HPDE6-E6E7 (cell line): ENCODE measurements around the gene CEP152.

Experiments used
- DNase-seq: peaks from one replicate; pipeline ENCODE4 v3.0.0; 2011; ENCODE audit warnings: missing footprints; ENCODE audit errors: extremely low spot score

Gene CEP152

GRCh38 chr15:48702569-48703236, 108.2 kb downstream of the CEP152 start:
- no peak for DNase-seq

- no peak for DNase-seq
Observed at GRCh38 chr15:48696627-48697312, 114.1 kb downstream of the CEP152 start.

GRCh38 chr15:48695827-48696573, 114.9 kb downstream of the CEP152 start:
- no peak for DNase-seq

DNA sequence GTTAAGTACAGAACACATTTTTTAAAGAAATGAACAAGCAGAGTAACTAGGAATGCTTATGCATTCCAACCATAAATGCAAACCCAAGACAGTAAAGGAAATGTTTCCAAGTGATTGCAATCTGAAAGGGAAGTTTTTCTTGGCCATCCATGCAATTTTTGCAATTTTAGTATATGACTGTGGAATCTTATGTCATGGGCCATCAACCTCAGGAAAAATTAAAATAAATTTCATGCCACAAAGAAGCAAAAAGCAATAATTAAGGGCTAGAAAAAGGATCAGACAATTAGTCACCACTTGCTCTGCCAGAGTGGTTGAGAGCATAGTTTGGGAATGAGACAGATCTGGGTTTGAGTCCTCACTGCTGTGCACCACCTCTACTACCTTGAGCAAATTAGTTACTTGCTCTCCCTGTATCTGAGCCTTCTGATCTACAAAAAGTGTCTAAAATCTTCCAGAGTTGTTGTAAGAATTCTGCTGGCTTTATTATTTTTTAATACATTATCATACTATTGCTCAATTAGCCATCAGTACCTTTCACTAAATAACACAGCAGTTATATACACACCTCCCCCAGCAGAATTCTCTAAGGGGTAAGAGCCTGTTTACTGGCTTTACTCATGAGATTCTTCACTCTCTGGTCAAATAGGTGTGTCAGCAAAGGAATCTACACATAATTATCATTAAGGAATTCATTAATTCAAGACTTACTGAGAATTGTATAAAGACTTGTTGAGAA, 115.6 kb downstream of the CEP152 start:
- no peak for DNase-seq

GRCh38 chr15:48693484-48693883, 117.4 kb downstream of the CEP152 start:
- no peak for DNase-seq

DNA sequence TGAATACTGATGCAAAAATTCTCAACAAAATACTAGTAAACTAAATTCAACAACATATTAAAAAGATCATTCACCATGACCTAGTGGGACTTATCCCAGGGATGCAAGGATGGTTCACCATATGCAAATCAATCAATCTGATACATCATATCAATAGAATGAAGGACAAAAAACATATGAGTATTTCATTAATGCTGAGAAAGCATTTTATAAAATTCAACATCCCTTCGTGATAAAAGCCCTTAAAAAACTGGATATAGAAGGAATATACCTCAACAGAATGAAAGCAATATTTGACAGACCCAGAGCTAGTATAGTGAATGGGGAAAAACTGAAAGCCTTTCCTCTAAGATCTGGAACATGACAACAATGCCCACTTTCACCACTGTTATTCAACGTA, 122.4 kb downstream of the CEP152 start:
- DNase-seq: no peak
